ENCODE results near the gene C1QTNF2. TPM values are rescaled to one million over a fixed set of nuclear protein-coding genes. Genes with fewer than 3 reads are reported as not detected.

C1QTNF2 gene
- total and polyA plus RNA-seq, 2 of the 13 experiments (the other 11 are each of a cell fraction or from before 2014, with no cell fraction given), result not detected

DNA sequence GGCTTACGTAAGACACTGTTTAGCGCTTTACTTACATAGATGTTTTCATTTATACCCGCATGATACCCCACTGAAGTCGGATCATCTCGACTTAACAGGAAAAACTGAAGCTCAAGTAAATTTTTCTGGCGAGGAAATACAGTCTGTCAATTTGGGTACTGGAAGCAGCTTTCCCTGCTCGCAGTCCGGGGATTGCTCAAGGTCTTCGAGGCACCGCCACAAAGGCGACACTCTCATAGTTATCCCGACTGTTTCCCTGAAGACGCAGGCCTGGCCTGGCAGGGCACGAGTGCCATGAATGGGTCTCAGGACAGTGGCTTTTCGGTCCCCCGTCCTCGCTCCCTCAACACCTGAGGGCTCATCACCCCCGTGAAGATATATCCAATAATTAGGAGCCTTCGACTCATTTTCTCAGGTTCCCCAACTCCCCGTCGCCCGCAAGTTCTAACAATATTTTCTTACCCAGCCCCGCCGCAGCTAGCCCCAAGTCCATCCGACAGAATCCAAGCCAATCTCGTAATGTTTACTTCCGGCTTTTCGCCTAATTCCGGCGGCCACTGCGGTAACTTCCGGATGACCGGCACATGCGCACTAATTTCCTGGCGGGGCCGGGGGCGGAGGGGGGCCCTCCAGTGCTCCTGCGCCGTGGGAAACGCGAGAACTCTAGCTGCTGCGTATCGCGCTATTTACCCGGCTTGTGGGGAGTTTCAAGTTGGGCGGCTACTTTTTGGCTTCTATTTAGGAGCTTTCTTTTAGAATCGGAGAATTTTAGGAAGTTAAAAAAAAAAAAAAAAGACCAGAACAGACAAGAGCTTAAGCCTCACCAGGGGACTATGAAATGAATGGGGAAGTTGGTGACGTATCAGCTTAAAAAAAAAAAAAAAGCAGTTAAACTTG is 48.4 kb upstream of the C1QTNF2 start, which contains the start of gene SLU7 (continued):
- TF ChIP-seq, protein P1, sequence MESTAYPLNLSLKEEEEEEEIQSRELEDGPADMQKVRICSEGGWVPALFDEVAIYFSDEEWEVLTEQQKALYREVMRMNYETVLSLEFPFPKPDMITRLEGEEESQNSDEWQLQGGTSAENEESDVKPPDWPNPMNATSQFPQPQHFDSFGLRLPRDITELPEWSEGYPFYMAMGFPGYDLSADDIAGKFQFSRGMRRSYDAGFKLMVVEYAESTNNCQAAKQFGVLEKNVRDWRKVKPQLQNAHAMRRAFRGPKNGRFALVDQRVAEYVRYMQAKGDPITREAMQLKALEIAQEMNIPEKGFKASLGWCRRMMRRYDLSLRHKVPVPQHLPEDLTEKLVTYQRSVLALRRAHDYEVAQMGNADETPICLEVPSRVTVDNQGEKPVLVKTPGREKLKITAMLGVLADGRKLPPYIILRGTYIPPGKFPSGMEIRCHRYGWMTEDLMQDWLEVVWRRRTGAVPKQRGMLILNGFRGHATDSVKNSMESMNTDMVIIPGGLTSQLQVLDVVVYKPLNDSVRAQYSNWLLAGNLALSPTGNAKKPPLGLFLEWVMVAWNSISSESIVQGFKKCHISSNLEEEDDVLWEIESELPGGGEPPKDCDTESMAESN (CRISPR knock-in tag; conservative IDR thresholded peaks at IDR 0.05), result peak; percentile 59; the same call in 1 of the 2 replicates
- TF ChIP-seq DZIP1 (CRISPR knock-in tag; IDR thresholded peaks at IDR 0.05) (no peak), TBX2 (CRISPR knock-in tag; IDR thresholded peaks at IDR 0.05; ENCODE audit: borderline replicate concordance) (peak; percentile 74), AKAP8 (CRISPR knock-in tag; IDR thresholded peaks at IDR 0.05) (0 out of 2 replicates have a peak, but pooled peaks have one; percentile 53), SALL1 (CRISPR knock-in tag; IDR thresholded peaks at IDR 0.05) (peak; percentile 28; the same call in 1 of the 2 replicates), SMAD9 (CRISPR knock-in tag; IDR thresholded peaks at IDR 0.05) (no peak), SETDB1 (CRISPR knock-in tag; IDR thresholded peaks at IDR 0.05; ENCODE audit: borderline replicate concordance) (no peak), ZNF333 (CRISPR knock-in tag; IDR thresholded peaks at IDR 0.05; ENCODE audit: borderline replicate concordance) (0 out of 2 replicates have a peak, but pooled peaks have one; percentile 58), POLR2G (IDR thresholded peaks at IDR 0.05; ENCODE audit: low read depth, low read length) (peak; percentile 82), RAD21 (CRISPR knock-in tag; IDR thresholded peaks at IDR 0.05) (0 out of 2 replicates have a peak, but pooled peaks have one; percentile 13), ZNF335 (CRISPR knock-in tag; IDR thresholded peaks at IDR 0.05) (0 out of 2 replicates have a peak, but pooled peaks have one; percentile 18), ISL2 (CRISPR knock-in tag; IDR thresholded peaks at IDR 0.05) (0 out of 2 replicates have a peak, but pooled peaks have one; percentile 18), ZNF773 (CRISPR knock-in tag; IDR thresholded peaks at IDR 0.05; ENCODE audit: borderline replicate concordance) (no peak), ZNF362 (CRISPR knock-in tag; IDR thresholded peaks at IDR 0.05; ENCODE audit: borderline replicate concordance) (peak; percentile 33; the same call in 1 of the 2 replicates), KMT2A (CRISPR knock-in tag; IDR thresholded peaks at IDR 0.05) (peak; percentile 60; the same call in 1 of the 2 replicates), DR1 (CRISPR knock-in tag; IDR thresholded peaks at IDR 0.05) (peak; percentile 55; the same call in 1 of the 2 replicates), ZNF18 (CRISPR knock-in tag; IDR thresholded peaks at IDR 0.05; ENCODE audit: insufficient replicate concordance) (peak; percentile 53)
- TF ChIP-seq, protein P2, sequence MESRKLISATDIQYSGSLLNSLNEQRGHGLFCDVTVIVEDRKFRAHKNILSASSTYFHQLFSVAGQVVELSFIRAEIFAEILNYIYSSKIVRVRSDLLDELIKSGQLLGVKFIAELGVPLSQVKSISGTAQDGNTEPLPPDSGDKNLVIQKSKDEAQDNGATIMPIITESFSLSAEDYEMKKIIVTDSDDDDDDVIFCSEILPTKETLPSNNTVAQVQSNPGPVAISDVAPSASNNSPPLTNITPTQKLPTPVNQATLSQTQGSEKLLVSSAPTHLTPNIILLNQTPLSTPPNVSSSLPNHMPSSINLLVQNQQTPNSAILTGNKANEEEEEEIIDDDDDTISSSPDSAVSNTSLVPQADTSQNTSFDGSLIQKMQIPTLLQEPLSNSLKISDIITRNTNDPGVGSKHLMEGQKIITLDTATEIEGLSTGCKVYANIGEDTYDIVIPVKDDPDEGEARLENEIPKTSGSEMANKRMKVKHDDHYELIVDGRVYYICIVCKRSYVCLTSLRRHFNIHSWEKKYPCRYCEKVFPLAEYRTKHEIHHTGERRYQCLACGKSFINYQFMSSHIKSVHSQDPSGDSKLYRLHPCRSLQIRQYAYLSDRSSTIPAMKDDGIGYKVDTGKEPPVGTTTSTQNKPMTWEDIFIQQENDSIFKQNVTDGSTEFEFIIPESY (CRISPR knock-in tag; IDR thresholded peaks at IDR 0.05), result no peak
